H9 (cell line): ENCODE results near the gene CTSH. TPM values are rescaled to one million over a fixed set of nuclear protein-coding genes. Genes with fewer than 3 reads are reported as not detected.
A peak's percentile ranks its signal among the peaks of the same experiment; 100 is the strongest.

Experiments
- DNase-seq: peaks from one replicate; pipeline ENCODE4 v3.0.0-alpha.2; 2017
- H2AFZ ChIP-seq: one replicate; pipeline ENCODE4 v1.6.1; 2013; ENCODE audit warnings: mild to moderate bottlenecking, low read length, control low read depth, moderate library complexity
- H2AK5ac ChIP-seq: 2 replicates; pipeline ENCODE4 v1.6.1; 2013; ENCODE audit warnings: low read length, control low read depth, mixed read lengths; ENCODE audit not compliant: insufficient read length
- H2BK120ac ChIP-seq: one replicate; pipeline ENCODE4 v1.6.1; 2013; ENCODE audit warnings: low read depth, mild to moderate bottlenecking, low read length, control low read depth, inconsistent platforms; ENCODE audit not compliant: poor library complexity, severe bottlenecking
- H2BK12ac ChIP-seq: 2 replicates; pipeline ENCODE4 v1.6.1; 2013; ENCODE audit warnings: low read length, control low read depth, mixed read lengths, low read depth; ENCODE audit not compliant: insufficient read length
- H2BK15ac ChIP-seq: 2 replicates; pipeline ENCODE4 v1.6.1; 2013; ENCODE audit warnings: low read depth, low read length, control low read depth
- H2BK20ac ChIP-seq: one replicate; pipeline ENCODE4 v1.6.1; 2013; ENCODE audit warnings: low read depth, mild to moderate bottlenecking, low read length, control low read depth, inconsistent platforms; ENCODE audit not compliant: poor library complexity, severe bottlenecking
- H2BK5ac ChIP-seq: 2 replicates; pipeline ENCODE4 v1.6.1; 2013; ENCODE audit warnings: low read length, control low read depth, mixed read lengths; ENCODE audit not compliant: insufficient read length
- H3K14ac ChIP-seq: 2 replicates; pipeline ENCODE4 v1.6.1; 2013; ENCODE audit warnings: low read length, control low read depth; ENCODE audit not compliant: insufficient read depth
- H3K18ac ChIP-seq: 2 replicates; pipeline ENCODE4 v1.6.1; 2013; ENCODE audit warnings: low read depth, mild to moderate bottlenecking, mixed read lengths, low read length, control low read depth; ENCODE audit not compliant: insufficient read length
- H3K23ac ChIP-seq: 2 replicates; pipeline ENCODE4 v1.6.1; 2013; ENCODE audit warnings: low read length, control low read depth, mixed read lengths, low read depth; ENCODE audit not compliant: insufficient read length
- H3K23me2 ChIP-seq: 2 replicates; pipeline ENCODE4 v1.6.1; 2013; ENCODE audit warnings: low read depth, mild to moderate bottlenecking, mixed read lengths, low read length, control low read depth; ENCODE audit not compliant: insufficient read length, poor library complexity, severe bottlenecking
- H3K27ac ChIP-seq: 2 replicates; pipeline ENCODE4 v1.5.1; 2013; ENCODE audit warnings: low read length, control low read depth, mixed read lengths, low read depth; ENCODE audit not compliant: insufficient read length
- H3K27me3 ChIP-seq: 2 replicates; pipeline ENCODE4 v1.6.1; 2013; ENCODE audit warnings: low read length, control low read depth, inconsistent platforms; ENCODE audit not compliant: insufficient read depth
- H3K4ac ChIP-seq: 2 replicates; pipeline ENCODE4 v1.6.1; 2013; ENCODE audit warnings: low read depth, mild to moderate bottlenecking, control low read depth, inconsistent platforms, low read length, moderate library complexity
- H3K4me1 ChIP-seq: 2 replicates; pipeline ENCODE4 v1.6.1; 2013; ENCODE audit warnings: low read length, control low read depth, inconsistent platforms; ENCODE audit not compliant: insufficient read depth
- H3K4me2 ChIP-seq: 2 replicates; pipeline ENCODE4 v1.6.1; 2013; ENCODE audit warnings: low read length, control low read depth, mixed read lengths; ENCODE audit not compliant: insufficient read length, insufficient read depth
- H3K56ac ChIP-seq: 2 replicates; pipeline ENCODE4 v1.6.1; 2013; ENCODE audit warnings: low read depth, mild to moderate bottlenecking, mixed read lengths, low read length, control low read depth; ENCODE audit not compliant: insufficient read length
- H3K79me1 ChIP-seq: 2 replicates; pipeline ENCODE4 v1.6.1; 2013; ENCODE audit warnings: low read depth, mild to moderate bottlenecking, moderate library complexity, low read length, control low read depth, inconsistent platforms; ENCODE audit not compliant: insufficient read depth, poor library complexity, severe bottlenecking
- H3K79me2 ChIP-seq: 2 replicates; pipeline ENCODE4 v1.6.1; 2013; ENCODE audit warnings: low read length, control low read depth, inconsistent platforms; ENCODE audit not compliant: insufficient read depth
- H3K9ac ChIP-seq: 2 replicates; pipeline ENCODE4 v1.6.1; 2013; ENCODE audit warnings: low read length, control low read depth, mixed read lengths; ENCODE audit not compliant: insufficient read length; ENCODE audit errors: extremely low read depth
- H3K9me3 ChIP-seq: one replicate; pipeline ENCODE4 v1.6.1; 2013; ENCODE audit warnings: low read depth, low read length, inconsistent platforms; ENCODE audit not compliant: control insufficient read depth
- H3T11ph ChIP-seq: one replicate; pipeline ENCODE4 v1.6.1; 2013; ENCODE audit warnings: mild to moderate bottlenecking, low read length, control low read depth, inconsistent platforms
- H4K20me1 ChIP-seq: one replicate; pipeline ENCODE4 v1.6.1; 2013; ENCODE audit not compliant: control insufficient read depth, insufficient read length, insufficient read depth
- H4K5ac ChIP-seq: 2 replicates; pipeline ENCODE4 v1.6.1; 2013; ENCODE audit warnings: low read depth, mild to moderate bottlenecking, mixed read lengths, low read length, control low read depth; ENCODE audit not compliant: insufficient read length
- H4K8ac ChIP-seq: replicated peaks from 2 replicates; pipeline ENCODE4 v1.6.1; 2013; ENCODE audit warnings: low read length, control low read depth, mixed read lengths, low read depth; ENCODE audit not compliant: insufficient read length
- H4K91ac ChIP-seq: 2 replicates; pipeline ENCODE4 v1.6.1; 2013; ENCODE audit warnings: low read depth, mild to moderate bottlenecking, moderate library complexity, mixed read lengths, low read length, control low read depth; ENCODE audit not compliant: insufficient read length
- H3K27ac Mint-ChIP-seq, 3 experiments: 2 replicates in 2 of 3; 3 replicates in 1 of 3; pipeline ENCODE4 v1.8.0; 2020 to 2021; ENCODE audit warnings: mixed read lengths in 3 of 3, mild to moderate bottlenecking in 1 of 3, moderate library complexity in 1 of 3
- H3K27me3 Mint-ChIP-seq: 2 replicates; pipeline ENCODE4 v1.8.0; 2021; ENCODE audit warnings: low read depth, mild to moderate bottlenecking, moderate library complexity, mixed read lengths
- H3K36me3 Mint-ChIP-seq, 3 experiments: 2 replicates in 2 of 3; 3 replicates in 1 of 3; pipeline ENCODE4 v1.8.0; 2020 to 2021; ENCODE audit warnings: low read depth in 3 of 3, mixed read lengths in 3 of 3; ENCODE audit not compliant: insufficient read depth in 1 of 3
- H3K4me1 Mint-ChIP-seq, 2 experiments: 2 replicates each; pipeline ENCODE4 v1.8.0; 2020; ENCODE audit warnings: mixed read lengths in 2 of 2
- H3K4me3 Mint-ChIP-seq, 2 experiments: 2 replicates in 1 of 2; 3 replicates in 1 of 2; pipeline ENCODE4 v1.8.0; 2020 to 2021; ENCODE audit warnings: mild to moderate bottlenecking in 2 of 2, mixed read lengths in 2 of 2, moderate library complexity in 1 of 2
- H3K9me3 Mint-ChIP-seq, 2 experiments: 2 replicates in 1 of 2; 3 replicates in 1 of 2; pipeline ENCODE4 v1.8.0; 2020; ENCODE audit warnings: mild to moderate bottlenecking in 2 of 2, mixed read lengths in 2 of 2, moderate library complexity in 1 of 2
- CTCF ChIP-seq: fragments of 200-600 bp; sonication (generic); conservative IDR thresholded peaks from 3 replicates; pipeline ENCODE4 v1.8.0; 2021; ENCODE audit warnings: antibody characterized with exemption, mild to moderate bottlenecking
- WGBS: extraction: QIAGEN DNeasy Blood & Tissue Kit; methylation state at CpG from one replicate; pipeline ENCODE4 v1.1.7; 2013; ENCODE audit warnings: missing lambda C conversion rate, low lambda C conversion rate, mixed read lengths; ENCODE audit not compliant: insufficient read length; ENCODE audit errors: extremely low coverage; 5-methylcytosine and 5-hydroxymethylcytosine counted together
- total RNA-seq: library from RNA; stranded (reverse); gene quantifications from 2 replicates; pipeline ENCODE4 v1.2.1, GENCODE V29; 2021

CTSH gene
- total RNA-seq, 1 experiment from 2014 or later = 15.5 TPM

GRCh38 chr15:78927077-78927790 lies 17.6 kb downstream of the CTSH start:
- Mint-ChIP-seq H3K27ac (peak overlapping the region in 1 of 3 experiments; percentile 13; a peak in 2 of 7 replicates), H3K9me3 (no peaks in the 10 kb centered on the region; a peak in 1 of 5 replicates), H3K4me3 (no peak overlapping the region), H3K4me1 (peaks cover 4% of the 10 kb centered on the region in 2 experiments; a peak in 2 of 4 replicates), H3K27me3 (no peaks in the 10 kb centered on the region), H3K36me3 (peaks cover 1 to 18% (median 14%) of the 10 kb centered on the region in 3 experiments)
- Histone ChIP-seq H2BK120ac (no peak overlapping the region), H3K4me2 (no peak overlapping the region), H3K79me2 (no peaks in the 10 kb centered on the region), H3K79me1 (no peaks in the 10 kb centered on the region), H4K8ac (no peak overlapping the region), H3K14ac (no peak overlapping the region), H2BK15ac (no peak overlapping the region), H3K9ac (no peak overlapping the region), H3K23me2 (no peaks in the 10 kb centered on the region), H3K27ac (no peak overlapping the region), H2BK20ac (no peak overlapping the region), H3K9me3 (no peaks in the 10 kb centered on the region), H3K4me1 (no peaks in the 10 kb centered on the region), H3K23ac (no peak overlapping the region), H2AK5ac (no peak overlapping the region), H2BK12ac (no peak overlapping the region), H4K20me1 (no peaks in the 10 kb centered on the region), H3K4ac (no peak overlapping the region), H3K27me3 (no peaks in the 10 kb centered on the region), H2AFZ (no peak overlapping the region), H3K18ac (no peak overlapping the region), H4K5ac (no peak overlapping the region), H3T11ph (no peak overlapping the region), H2BK5ac (no peak overlapping the region), H4K91ac (no peak overlapping the region), H3K56ac (no peak overlapping the region)
- no peak for DNase-seq
- no peak for TF ChIP-seq CTCF
- WGBS = no CpG with 5 or more reads among the region's 17 CpGs
